Activated naive CD8-positive, alpha-beta T cell (primary cell): ENCODE measurements around the gene FGF2.
"Not testable (repeated sequence)": the region's sequence is repeated elsewhere in the genome, so short reads cannot be mapped to it uniquely, and the experiment has no call there.

Experiments used
- H3K27ac Mint-ChIP-seq: one replicate; pipeline ENCODE4 v1.8.0; 2021; ENCODE audit warnings: mixed read lengths
- H3K27me3 Mint-ChIP-seq: one replicate; pipeline ENCODE4 v1.8.0; 2021; ENCODE audit warnings: mixed read lengths
- H3K36me3 Mint-ChIP-seq: one replicate; pipeline ENCODE4 v1.8.0; 2021; ENCODE audit warnings: mixed read lengths
- H3K4me1 Mint-ChIP-seq: one replicate; pipeline ENCODE4 v1.8.0; 2021; ENCODE audit warnings: low read depth, mixed read lengths
- H3K4me3 Mint-ChIP-seq: one replicate; pipeline ENCODE4 v1.8.0; 2021; ENCODE audit warnings: mild to moderate bottlenecking, mixed read lengths
- H3K9me3 Mint-ChIP-seq: one replicate; pipeline ENCODE4 v1.8.0; 2021; ENCODE audit warnings: low read depth, mixed read lengths

Gene FGF2

GRCh38 chr4:122909683-122910082 lies 83.1 kb downstream of the FGF2 start:
- H3K4me3 Mint-ChIP-seq, result no peak overlapping the region
- no peaks in the 10 kb centered on the region for H3K9me3 Mint-ChIP-seq
- H3K27me3 Mint-ChIP-seq, result no peaks in the 10 kb centered on the region
- peaks cover 10% of the 10 kb centered on the region for H3K36me3 Mint-ChIP-seq
- no peaks in the 10 kb centered on the region for H3K4me1 Mint-ChIP-seq
- no peak overlapping the region for H3K27ac Mint-ChIP-seq

DNA sequence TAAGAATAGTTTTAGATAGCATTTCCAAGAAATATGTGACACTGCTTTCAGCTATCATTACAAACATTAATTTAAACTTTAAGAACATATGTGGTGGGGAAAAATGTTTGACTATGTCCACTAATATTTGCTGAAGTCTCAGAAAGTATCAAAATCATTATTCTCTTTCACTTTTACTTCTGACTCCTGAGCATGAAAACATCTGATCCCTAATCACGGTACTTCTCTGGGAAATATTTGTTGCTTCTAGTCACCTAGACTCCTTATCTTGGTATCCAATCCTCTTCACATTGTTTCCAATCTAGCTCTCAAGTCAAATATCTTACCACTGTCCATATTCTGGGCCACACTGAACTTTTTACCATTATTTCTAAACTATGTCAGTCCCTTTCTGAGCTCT lies 85.0 kb downstream of the FGF2 start:
- Mint-ChIP-seq H3K27ac (no peak overlapping the region), H3K9me3 (no peaks in the 10 kb centered on the region), H3K36me3 (peaks cover 11% of the 10 kb centered on the region), H3K27me3 (no peaks in the 10 kb centered on the region), H3K4me1 (no peaks in the 10 kb centered on the region), H3K4me3 (no peak overlapping the region)

DNA sequence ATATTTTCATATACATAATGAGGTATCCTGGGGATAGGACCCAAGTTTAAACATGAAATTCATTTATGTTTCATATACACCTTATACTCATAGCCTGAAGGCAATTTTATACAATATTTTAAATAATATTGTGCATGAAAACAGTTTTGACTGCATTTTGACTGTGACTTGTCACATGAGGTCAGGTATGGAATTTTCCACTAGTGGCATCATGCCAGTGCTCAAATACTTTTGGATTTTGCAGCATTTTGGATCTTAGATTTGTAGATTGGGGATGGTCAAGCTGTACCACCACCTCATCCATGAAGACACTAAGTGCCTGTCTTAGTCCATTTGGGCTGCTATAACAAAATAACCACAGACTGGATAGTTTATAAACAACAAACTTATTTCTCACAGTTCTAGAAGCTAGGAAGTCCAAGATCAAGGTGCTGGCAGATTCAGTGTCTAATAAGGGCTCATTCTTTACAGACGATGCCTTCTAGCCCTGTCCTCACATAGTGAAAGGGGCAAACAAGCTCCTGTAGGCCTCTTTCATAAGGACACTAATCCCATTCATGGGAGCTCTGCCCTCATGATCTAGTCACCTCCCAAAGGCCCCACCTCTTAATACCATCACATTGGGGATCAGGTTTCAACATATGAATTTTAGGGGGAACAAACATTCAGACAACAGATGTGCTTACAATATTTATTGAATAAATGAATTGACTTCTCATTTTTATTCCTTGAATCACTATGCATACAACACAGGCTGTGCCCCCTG lies 86.4 kb downstream of the FGF2 start:
- no peaks in the 10 kb centered on the region for H3K4me1 Mint-ChIP-seq
- no peak overlapping the region for H3K4me3 Mint-ChIP-seq
- H3K36me3 Mint-ChIP-seq, result peaks cover 11% of the 10 kb centered on the region
- no peaks in the 10 kb centered on the region for H3K27me3 Mint-ChIP-seq
- no peak overlapping the region for H3K27ac Mint-ChIP-seq
- H3K9me3 Mint-ChIP-seq, result no peaks in the 10 kb centered on the region

GRCh38 chr4:122914292-122914904 lies 87.8 kb downstream of the FGF2 start:
- Mint-ChIP-seq H3K4me3 (no peak overlapping the region), H3K27ac (no peak overlapping the region), H3K9me3 (no peaks in the 10 kb centered on the region), H3K36me3 (peaks cover 9% of the 10 kb centered on the region), H3K27me3 (no peaks in the 10 kb centered on the region), H3K4me1 (no peaks in the 10 kb centered on the region)

DNA sequence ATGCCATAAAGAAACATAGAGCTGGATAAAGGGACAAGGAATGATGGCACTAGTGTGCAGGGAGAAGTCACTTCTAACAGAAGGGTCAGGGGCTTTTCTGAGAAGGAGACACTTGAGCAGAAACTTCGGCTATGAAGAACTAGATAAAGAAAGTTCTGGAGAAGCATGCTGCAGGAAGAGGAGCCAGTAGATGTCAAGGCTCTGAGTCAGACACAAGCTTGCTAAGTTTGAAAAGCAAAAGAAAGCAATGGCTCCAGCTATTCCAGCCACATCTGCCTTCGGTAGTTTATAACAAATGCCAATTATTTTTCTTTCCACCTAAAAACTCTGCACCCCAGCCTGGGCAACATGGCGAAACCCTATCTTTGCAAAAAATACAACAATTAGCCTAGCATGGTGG lies 88.3 kb downstream of the FGF2 start:
- Mint-ChIP-seq H3K36me3 (peaks cover 9% of the 10 kb centered on the region), H3K4me3 (no peak overlapping the region), H3K27me3 (no peaks in the 10 kb centered on the region), H3K9me3 (no peaks in the 10 kb centered on the region), H3K4me1 (no peaks in the 10 kb centered on the region), H3K27ac (no peak overlapping the region)

DNA sequence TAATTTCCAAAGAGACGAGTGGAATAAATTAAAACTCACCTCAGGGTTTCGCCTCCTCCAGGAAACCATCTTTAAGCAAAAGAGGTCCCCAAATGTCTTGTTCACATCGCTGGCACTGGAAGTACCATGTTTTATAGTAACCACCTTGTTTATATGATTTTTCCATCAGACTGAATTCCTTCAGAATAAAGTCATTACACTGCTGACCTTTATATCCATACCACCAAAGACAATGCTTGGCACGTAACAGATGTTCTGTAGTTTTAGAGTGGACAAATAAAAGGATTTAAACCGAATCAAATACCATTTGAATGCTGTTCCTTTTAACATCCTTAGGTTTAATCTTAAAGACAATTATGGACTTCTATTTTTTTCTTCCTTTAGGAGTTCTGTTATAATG lies 91.1 kb downstream of the FGF2 start:
- peaks cover 2% of the 10 kb centered on the region for H3K4me1 Mint-ChIP-seq
- H3K36me3 Mint-ChIP-seq, result peaks cover 4% of the 10 kb centered on the region
- no peaks in the 10 kb centered on the region for H3K27me3 Mint-ChIP-seq
- no peak overlapping the region for H3K27ac Mint-ChIP-seq
- H3K4me3 Mint-ChIP-seq, result no peak overlapping the region
- no peaks in the 10 kb centered on the region for H3K9me3 Mint-ChIP-seq

- Mint-ChIP-seq H3K27ac (no peak overlapping the region), H3K4me3 (peak overlapping the region; percentile 27), H3K36me3 (peaks cover 2% of the 10 kb centered on the region), H3K9me3 (no peaks in the 10 kb centered on the region), H3K27me3 (no peaks in the 10 kb centered on the region), H3K4me1 (peaks cover 4% of the 10 kb centered on the region)
Measured at GRCh38 chr4:122920473-122920872, 93.8 kb downstream of the FGF2 start.

DNA sequence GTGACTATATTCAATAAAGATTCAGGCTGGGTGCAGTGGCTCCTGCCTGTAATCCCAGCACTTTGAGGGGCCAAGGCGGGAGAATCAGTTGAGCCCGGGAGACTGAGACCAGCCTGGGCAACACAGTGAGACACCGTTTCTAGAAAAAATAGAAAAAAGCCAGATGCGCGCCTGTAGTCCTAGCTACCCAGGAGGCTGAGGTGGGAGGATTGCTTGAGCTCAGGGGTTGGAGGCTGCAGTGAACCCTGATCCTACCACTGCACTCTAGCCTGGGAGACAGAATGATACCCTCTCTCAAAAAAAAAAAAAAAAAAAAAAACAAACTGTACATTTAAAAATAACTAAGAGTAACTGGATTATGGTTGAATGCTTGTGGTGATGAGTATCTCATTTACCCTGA lies 94.7 kb downstream of the FGF2 start:
- Mint-ChIP-seq H3K27me3 (no peaks in the 10 kb centered on the region), H3K36me3 (no peaks in the 10 kb centered on the region), H3K9me3 (no peaks in the 10 kb centered on the region), H3K4me3 (no peak overlapping the region), H3K4me1 (peaks cover 4% of the 10 kb centered on the region), H3K27ac (no peak overlapping the region)

DNA sequence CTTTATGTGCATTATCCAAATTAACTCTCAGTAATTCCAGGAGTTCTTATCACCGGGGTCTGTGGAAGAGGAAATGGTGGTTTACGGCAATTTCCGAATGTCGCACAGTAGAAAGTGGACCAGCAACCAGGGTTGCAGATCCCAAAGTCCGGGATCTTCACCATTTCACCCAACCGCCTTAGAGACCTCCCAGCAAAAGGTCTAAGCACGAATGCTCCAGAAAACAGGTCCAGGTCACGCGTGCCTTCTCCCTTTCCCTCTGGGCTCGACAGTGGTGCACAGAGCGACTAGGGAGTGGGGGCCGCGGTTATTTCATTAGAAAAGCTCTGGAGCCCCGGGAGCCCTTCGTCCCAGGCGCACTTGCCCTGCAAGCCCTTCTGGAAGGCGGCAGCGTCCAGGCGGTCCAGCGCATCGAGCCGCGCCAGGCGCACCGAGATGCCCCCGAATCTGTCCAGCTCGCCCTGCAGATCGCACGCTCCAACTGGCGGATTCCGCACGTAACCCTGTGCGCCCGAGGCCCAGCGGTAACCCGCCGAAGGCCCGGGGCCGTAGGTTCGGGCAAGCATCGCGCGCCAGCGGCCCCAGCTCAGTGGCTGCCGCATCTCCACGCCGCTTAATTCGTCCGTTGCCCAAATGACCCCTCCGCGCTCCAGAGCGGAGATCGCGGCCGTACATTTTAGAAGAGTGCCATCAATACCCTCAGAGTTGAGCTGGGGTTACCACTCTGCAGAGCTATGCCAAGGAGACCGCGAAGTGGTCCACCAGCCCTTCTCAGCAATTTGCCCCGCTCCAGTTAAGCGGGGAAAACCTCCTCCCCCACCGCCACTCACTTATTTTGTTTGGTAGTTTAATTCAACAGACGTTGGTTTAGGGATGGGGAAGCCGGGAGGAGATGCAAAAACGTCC lies 95.6 kb downstream of the FGF2 start, which contains the start of gene NUDT6:
Gene NUDT6 (minus strand): TSS at position 627 of the 906 bp plus-strand sequence. CDS start 25 bp downstream, at position 602.
- Mint-ChIP-seq H3K9me3 (no peaks in the 10 kb centered on the region), H3K4me3 (no peak within 1 kb of the TSS), H3K4me1 (peaks cover 8% of the 10 kb centered on the region), H3K36me3 (no peaks in the 10 kb centered on the region), H3K27me3 (no peaks in the 10 kb centered on the region), H3K27ac (peak within 1 kb of the TSS; percentile 93)

GRCh38 chr4:122922877-122923511 lies 96.4 kb downstream of the FGF2 start:
- Mint-ChIP-seq H3K36me3 (no peaks in the 10 kb centered on the region), H3K4me1 (peaks cover 8% of the 10 kb centered on the region), H3K27me3 (no peaks in the 10 kb centered on the region), H3K27ac (peak overlapping the region; percentile 93), H3K9me3 (no peaks in the 10 kb centered on the region), H3K4me3 (no peak overlapping the region)

DNA sequence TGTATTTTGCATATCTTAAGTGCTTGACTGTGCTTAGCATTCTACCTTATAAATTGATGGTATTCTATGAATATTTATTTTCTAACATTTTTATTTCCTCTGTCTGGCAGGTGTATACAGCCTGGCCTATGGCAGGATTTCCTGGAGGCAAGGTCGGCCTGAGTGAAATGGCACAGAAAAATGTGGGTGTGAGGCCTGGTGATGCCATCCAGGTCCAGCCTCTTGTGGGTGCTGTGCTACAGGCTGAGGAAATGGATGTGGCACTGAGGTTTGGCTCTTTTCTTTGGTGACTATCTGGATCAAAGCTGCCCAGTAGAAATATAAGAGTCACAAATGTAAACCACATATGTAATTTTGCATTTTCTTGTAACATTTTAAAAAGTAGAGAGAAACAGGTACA lies 102.3 kb downstream of the FGF2 start:
- peaks cover 3% of the 10 kb centered on the region for H3K36me3 Mint-ChIP-seq
- H3K4me3 Mint-ChIP-seq, result no peak overlapping the region
- H3K27me3 Mint-ChIP-seq, result no peaks in the 10 kb centered on the region
- H3K9me3 Mint-ChIP-seq, result no peaks in the 10 kb centered on the region
- H3K4me1 Mint-ChIP-seq, result peaks cover 4% of the 10 kb centered on the region
- H3K27ac Mint-ChIP-seq, result no peak overlapping the region

GRCh38 chr4:122930862-122931261 lies 104.2 kb downstream of the FGF2 start:
- no peaks in the 10 kb centered on the region for H3K9me3 Mint-ChIP-seq
- peaks cover 10% of the 10 kb centered on the region for H3K36me3 Mint-ChIP-seq
- H3K4me1 Mint-ChIP-seq, result peaks cover 4% of the 10 kb centered on the region
- no peak overlapping the region for H3K4me3 Mint-ChIP-seq
- H3K27ac Mint-ChIP-seq, result no peak overlapping the region
- no peaks in the 10 kb centered on the region for H3K27me3 Mint-ChIP-seq

DNA sequence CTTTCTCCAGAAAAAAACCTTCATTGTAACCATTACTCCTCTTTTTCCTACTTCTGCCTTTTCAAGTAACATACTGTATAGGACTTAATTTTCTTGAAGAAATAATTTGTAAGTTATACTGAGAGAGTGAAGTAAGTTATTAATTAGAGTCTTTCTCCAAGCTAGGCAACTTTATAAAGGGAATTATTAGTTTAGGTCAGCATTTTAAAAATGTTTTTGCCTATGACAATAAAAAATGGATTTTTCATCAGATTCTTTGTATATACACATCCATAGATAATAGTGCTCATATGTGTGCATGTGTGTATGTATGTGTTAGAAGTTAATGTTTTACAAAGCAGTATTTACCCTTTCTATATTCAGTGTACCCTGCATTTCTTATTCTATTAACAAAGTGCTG lies 106.1 kb downstream of the FGF2 start:
- H3K27me3 Mint-ChIP-seq, result no peaks in the 10 kb centered on the region
- H3K36me3 Mint-ChIP-seq, result peaks cover 15% of the 10 kb centered on the region
- H3K4me1 Mint-ChIP-seq, result no peaks in the 10 kb centered on the region
- H3K9me3 Mint-ChIP-seq, result no peaks in the 10 kb centered on the region
- H3K27ac Mint-ChIP-seq, result no peak overlapping the region
- no peak overlapping the region for H3K4me3 Mint-ChIP-seq

DNA sequence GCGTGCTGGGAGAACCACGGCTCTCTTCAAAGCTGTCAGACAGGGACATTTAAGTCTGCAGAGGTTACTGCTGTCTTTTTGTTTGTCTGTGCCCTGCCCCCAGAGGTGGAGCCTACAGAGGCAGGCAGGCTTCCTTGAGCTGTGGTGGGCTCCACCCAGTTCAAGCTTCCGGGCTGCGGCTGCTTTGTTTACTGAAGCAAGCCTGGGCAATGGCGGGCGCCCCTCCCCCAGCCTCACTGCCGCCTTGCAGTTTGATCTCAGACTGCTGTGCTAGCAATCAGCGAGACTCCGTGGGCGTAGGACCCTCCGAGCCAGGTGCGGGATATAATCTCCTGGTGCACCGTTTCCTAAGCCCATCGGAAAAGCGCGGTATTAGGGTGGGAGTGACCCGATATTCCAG lies 118.5 kb downstream of the FGF2 start:
- peaks cover 21% of the 10 kb centered on the region for H3K36me3 Mint-ChIP-seq
- not testable (repeated sequence) for H3K27ac Mint-ChIP-seq

GRCh38 chr4:122946142-122946541 lies 119.5 kb downstream of the FGF2 start:
- H3K4me3 Mint-ChIP-seq, result no peak overlapping the region
- H3K9me3 Mint-ChIP-seq, result no peaks in the 10 kb centered on the region
- H3K27me3 Mint-ChIP-seq, result no peaks in the 10 kb centered on the region
- peaks cover 26% of the 10 kb centered on the region for H3K36me3 Mint-ChIP-seq
- no peak overlapping the region for H3K27ac Mint-ChIP-seq
- H3K4me1 Mint-ChIP-seq, result no peaks in the 10 kb centered on the region

More for the DNA sequence above, 118.5 kb downstream of the FGF2 start:
- not testable (repeated sequence) for H3K4me1 Mint-ChIP-seq, H3K9me3 Mint-ChIP-seq, H3K27me3 Mint-ChIP-seq, H3K4me3 Mint-ChIP-seq
